Karpas-422 (cell line): ENCODE data around the gene KRT72. TPM values are rescaled to one million over a fixed set of nuclear protein-coding genes. Genes with fewer than 3 reads are reported as not detected.

Source experiments
- DNase-seq: peaks from one replicate; pipeline ENCODE4 v3.0.0-alpha.2; 2015
- H2AFZ ChIP-seq: fragments of 200-600 bp; sonication (generic); 2 replicates; pipeline ENCODE4 v1.6.1; 2014; ENCODE audit warnings: antibody characterized with exemption, low read length, mixed read lengths
- H3K27ac ChIP-seq: fragments of 200-600 bp; sonication (generic); 2 replicates; pipeline ENCODE4 v1.5.1; 2014; ENCODE audit warnings: mild to moderate bottlenecking, low read length, moderate library complexity
- H3K27me3 ChIP-seq: fragments of 200-600 bp; sonication (generic); 2 replicates; pipeline ENCODE4 v1.6.1; 2014; ENCODE audit warnings: low read length, mixed read lengths
- H3K36me3 ChIP-seq: fragments of 200-600 bp; sonication (generic); 2 replicates; pipeline ENCODE4 v1.6.1; 2014; ENCODE audit warnings: low read length, mixed read lengths; ENCODE audit not compliant: insufficient read depth
- H3K4me1 ChIP-seq: fragments of 200-600 bp; sonication (generic); 2 replicates; pipeline ENCODE4 v1.6.1; 2014; ENCODE audit warnings: mild to moderate bottlenecking, low read length, mixed read lengths
- H3K4me2 ChIP-seq: fragments of 200-600 bp; sonication (generic); 2 replicates; pipeline ENCODE4 v1.6.1; 2014; ENCODE audit warnings: low read length, low read depth, mild to moderate bottlenecking; ENCODE audit not compliant: poor library complexity, severe bottlenecking
- H3K4me3 ChIP-seq: fragments of 200-600 bp; sonication (generic); 2 replicates; pipeline ENCODE4 v1.5.1; 2014; ENCODE audit warnings: mild to moderate bottlenecking, antibody characterized with exemption, low read length, mixed read lengths
- H3K79me2 ChIP-seq: fragments of 200-600 bp; sonication (generic); 2 replicates; pipeline ENCODE4 v1.6.1; 2014; ENCODE audit warnings: mild to moderate bottlenecking, low read length, mixed read lengths
- H3K9ac ChIP-seq: fragments of 200-600 bp; sonication (generic); 2 replicates; pipeline ENCODE4 v1.6.0; 2014; ENCODE audit warnings: low read length
- H3K9me2 ChIP-seq: fragments of 200-600 bp; sonication (generic), shearing (Covaris generic); replicated peaks from 2 replicates; pipeline ENCODE4 v1.6.0; 2014; ENCODE audit warnings: mild to moderate bottlenecking, low read length, moderate library complexity; ENCODE audit not compliant: insufficient read depth
- H3K9me3 ChIP-seq: fragments of 300-700, 200-600 bp; sonication (generic); 2 replicates; pipeline ENCODE4 v1.6.1; 2014; ENCODE audit warnings: low read length, mixed read lengths
- H4K20me1 ChIP-seq: fragments of 200-600 bp; sonication (generic); 2 replicates; pipeline ENCODE4 v1.6.1; 2014; ENCODE audit warnings: mild to moderate bottlenecking, antibody characterized with exemption, low read length, low read depth; ENCODE audit not compliant: insufficient read depth
- total RNA-seq: library from RNA; depleted of rRNA; stranded (reverse); fragments of >200 nt; shearing (Covaris generic); gene quantifications from 2 replicates; pipeline ENCODE4 v1.2.3, GENCODE V29; 2014; ENCODE audit warnings: low replicate concordance; rRNA removed

Gene KRT72
- total RNA-seq, 1 experiment from 2014 or later, result not detected

GRCh38 chr12:52537101-52537500, 64.2 kb downstream of the KRT72 start:
- Histone ChIP-seq H3K27me3 (no peaks in the 10 kb centered on the region), H3K9ac (no peak overlapping the region), H3K36me3 (no peaks in the 10 kb centered on the region)

More at GRCh38 chr12:52537101-52537500, 64.2 kb downstream of the KRT72 start:
- no peak for DNase-seq
- peaks cover 14% of the 10 kb centered on the region for H3K4me1 ChIP-seq
- H3K27ac ChIP-seq, result no peak overlapping the region
- H3K4me3 ChIP-seq, result no peak overlapping the region
- H3K4me2 ChIP-seq, result no peak overlapping the region
- no peak overlapping the region for H2AFZ ChIP-seq
- H3K9me2 ChIP-seq, result no peaks in the 10 kb centered on the region
- H4K20me1 ChIP-seq, result no peaks in the 10 kb centered on the region
- H3K79me2 ChIP-seq, result no peaks in the 10 kb centered on the region
- no peaks in the 10 kb centered on the region for H3K9me3 ChIP-seq

Other genes starting within 250 kb of the KRT72 start
- not detected in 2 replicates for gene KRT85, start 234.0 kb downstream of the KRT72 start, total RNA-seq
- gene KRT84, start 215.8 kb downstream of the KRT72 start, total RNA-seq, result not detected in 2 replicates
- gene KRT82, start 195.1 kb downstream of the KRT72 start, total RNA-seq, result not detected in 2 replicates
- gene KRT75, start 167.1 kb downstream of the KRT72 start, total RNA-seq, result not detected in 2 replicates
- gene KRT6B, start 149.3 kb downstream of the KRT72 start, total RNA-seq, result not detected in 2 replicates
- gene KRT6C, start 127.7 kb downstream of the KRT72 start, total RNA-seq, result not detected in 2 replicates
- not detected in 2 replicates for gene KRT6A, start 108.2 kb downstream of the KRT72 start, total RNA-seq
- not detected in 2 replicates for gene KRT5, start 81.1 kb downstream of the KRT72 start, total RNA-seq
- gene KRT71, start 48.3 kb downstream of the KRT72 start, total RNA-seq, result not detected in 2 replicates
- not detected in 2 replicates for gene KRT74, start 27.6 kb downstream of the KRT72 start, total RNA-seq
- not detected in 2 replicates for gene KRT73, start 17.1 kb upstream of the KRT72 start, total RNA-seq
- not detected in 2 replicates for gene KRT2, start 50.7 kb upstream of the KRT72 start, total RNA-seq
- gene KRT1, start 78.9 kb upstream of the KRT72 start, total RNA-seq, result not detected in 2 replicates
- gene KRT77, start 102.1 kb upstream of the KRT72 start, total RNA-seq, result not detected in 2 replicates
- gene KRT76, start 175.9 kb upstream of the KRT72 start, total RNA-seq, result not detected in 2 replicates
- not detected in 2 replicates for gene KRT3, start 194.7 kb upstream of the KRT72 start, total RNA-seq
- gene KRT4, start 212.7 kb upstream of the KRT72 start, total RNA-seq, result not detected in 2 replicates
- not detected in 2 replicates for gene KRT79, start 232.8 kb upstream of the KRT72 start, total RNA-seq
- not detected in 2 replicates for gene KRT78, start 247.5 kb upstream of the KRT72 start, total RNA-seq